GM21528 (cell line): Measurements from ENCODE around the gene MCTP1.

Experiments
- ATAC-seq: cut with Tn5 transposase; IDR thresholded peaks from one replicate; pipeline ENCODE4 v1.9.1; 2021; ENCODE audit warnings: mild to moderate bottlenecking, moderate library complexity; ENCODE audit not compliant: unreplicated experiment, low FRiP score

MCTP1 gene

GRCh38 chr5:94791829-94792228 lies 493.1 kb downstream of the MCTP1 start:
- no peak for ATAC-seq

GRCh38 chr5:94788527-94788926 lies 496.4 kb downstream of the MCTP1 start:
- no peak for ATAC-seq

GRCh38 chr5:94784536-94785505 lies 500.1 kb downstream of the MCTP1 start:
- ATAC-seq = no peak

- ATAC-seq = no peak
These were observed 502.5 kb downstream of the MCTP1 start for GRCh38 chr5:94782383-94782782.

GRCh38 chr5:94779684-94780083 lies 505.2 kb downstream of the MCTP1 start:
- no peak for ATAC-seq

- no peak for ATAC-seq
These were observed 506.2 kb downstream of the MCTP1 start for GRCh38 chr5:94778732-94779131.

GRCh38 chr5:94778299-94778698 lies 506.6 kb downstream of the MCTP1 start:
- ATAC-seq = no peak

GRCh38 chr5:94777056-94777880 lies 507.6 kb downstream of the MCTP1 start:
- ATAC-seq = no peak

- no peak for ATAC-seq
These were observed 508.7 kb downstream of the MCTP1 start for GRCh38 chr5:94776167-94776566.

GRCh38 chr5:94775088-94775487 lies 509.8 kb downstream of the MCTP1 start:
- ATAC-seq = no peak

GRCh38 chr5:94771742-94772141 lies 513.2 kb downstream of the MCTP1 start:
- ATAC-seq = no peak

GRCh38 chr5:94769996-94770395 lies 514.9 kb downstream of the MCTP1 start:
- ATAC-seq = no peak

- ATAC-seq = no peak
These were observed 523.1 kb downstream of the MCTP1 start for GRCh38 chr5:94761786-94762185.

- ATAC-seq = no peak
These were observed 523.8 kb downstream of the MCTP1 start for GRCh38 chr5:94761055-94761454.

- no peak for ATAC-seq
These were observed 524.9 kb downstream of the MCTP1 start for GRCh38 chr5:94759961-94760360.

- ATAC-seq = no peak
These were observed 525.9 kb downstream of the MCTP1 start for GRCh38 chr5:94759022-94759421.

- no peak for ATAC-seq
These were observed 530.1 kb downstream of the MCTP1 start for GRCh38 chr5:94754824-94755223.

- ATAC-seq = no peak
These were observed 533.4 kb downstream of the MCTP1 start for GRCh38 chr5:94751460-94751859.

GRCh38 chr5:94750681-94751080 lies 534.2 kb downstream of the MCTP1 start:
- no peak for ATAC-seq

- no peak for ATAC-seq
These were observed 535.9 kb downstream of the MCTP1 start for GRCh38 chr5:94749042-94749441.

GRCh38 chr5:94748212-94748611 lies 536.7 kb downstream of the MCTP1 start:
- ATAC-seq = no peak
